GM13977 (cell line): ENCODE results near the gene PRR33.
"Not testable (repeated sequence)": the region's sequence is repeated elsewhere in the genome, so short reads cannot be mapped to it uniquely, and the experiment has no call there.

Source experiments
- DNase-seq: peaks from one replicate; pipeline ENCODE4 v3.0.0; 2012; ENCODE audit warnings: low spot score
- CTCF ChIP-seq: IDR thresholded peaks from 2 replicates; pipeline ENCODE4 v1.5.1; 2012; ENCODE audit warnings: mild to moderate bottlenecking, control low read depth; ENCODE audit not compliant: insufficient read depth; ENCODE audit errors: extremely low read depth, missing control alignments
- in situ Hi-C: fragments of 300-500 bp; cut with MboI; formaldehyde crosslinking; loops from one replicate; pipeline ENCODE4 v1.12.0; 2022; ENCODE audit warnings: low sequenced_read_pairs, low pct_unique_long_range_greater_than_20kb, mixed read lengths, inconsistent platforms; ENCODE audit not compliant: unreplicated experiment

PRR33 gene

GRCh38 chr11:1891831-1892115 lies at the start of gene PRR33:
Gene PRR33, minus strand, starts transcription at chr11:1891895. Its CDS starts 1,311 bp downstream, at chr11:1890584.
- no peak for TF ChIP-seq CTCF
- in situ Hi-C loops, result no loop called here
- DNase-seq, result peak; percentile 33

GRCh38 chr11:1939788-1940187 lies 48.1 kb upstream of the PRR33 start:
- in situ Hi-C loops, DNase-seq: not testable (repeated sequence)

- peak; percentile 53 for DNase-seq
- in situ Hi-C loops, result no loop called here
These were observed 47.4 kb upstream of the PRR33 start for GRCh38 chr11:1939006-1939625.

GRCh38 chr11:1938343-1939005 lies 46.8 kb upstream of the PRR33 start:
- TF ChIP-seq CTCF, result no peak
- in situ Hi-C loops, result no loop called here
- DNase-seq, result peak; percentile 17

More at GRCh38 chr11:1939006-1939625, 47.4 kb upstream of the PRR33 start:
- TF ChIP-seq CTCF, result no peak

- no peak for TF ChIP-seq CTCF
- peak; percentile 20 for DNase-seq
- in situ Hi-C loops, result no loop called here
These were observed 46.1 kb upstream of the PRR33 start for GRCh38 chr11:1937616-1938342.

GRCh38 chr11:1936781-1937615 lies 45.3 kb upstream of the PRR33 start:
- no peak for TF ChIP-seq CTCF
- in situ Hi-C loops, result no loop called here
- DNase-seq, result peak; percentile 28
